CD4-positive, CD25-positive, alpha-beta regulatory T cell (primary cell): ENCODE measurements around the gene ADPRH. TPM values are rescaled to one million over a fixed set of nuclear protein-coding genes. Genes with fewer than 3 reads are reported as not detected.

Source experiments
- ATAC-seq, 2 donors: fragments of 150-1000 bp; cut with Tn5 transposase; one replicate each; pipeline ENCODE4 v1.10.0; 2021; ENCODE audit warnings: low read depth in 2 of 2, moderate number of reproducible peaks in 2 of 2, moderate library complexity in 1 of 2
- DNase-seq, 3 donors: peaks; one replicate each; pipeline versions ENCODE4 v3.0.0 to v3.0.0-alpha.2; 2012 to 2022; ENCODE audit warnings: mixed read lengths in 1 of 3
- H3K27ac ChIP-seq: one replicate; pipeline ENCODE4 v1.7.0; 2013; ENCODE audit warnings: mild to moderate bottlenecking, low read length; ENCODE audit not compliant: insufficient read depth, poor library complexity, severe bottlenecking
- H3K27me3 ChIP-seq: one replicate; pipeline ENCODE4 v1.7.0; 2013; ENCODE audit warnings: low read length; ENCODE audit not compliant: control insufficient read depth, insufficient read depth
- H3K36me3 ChIP-seq: one replicate; pipeline ENCODE4 v1.7.0; 2013; ENCODE audit warnings: mild to moderate bottlenecking, low read length, moderate library complexity; ENCODE audit not compliant: control insufficient read depth, insufficient read depth
- H3K4me1 ChIP-seq: 2 replicates; pipeline ENCODE4 v1.7.0; 2013; ENCODE audit warnings: mild to moderate bottlenecking, low read length; ENCODE audit not compliant: insufficient read depth, control insufficient read depth, poor library complexity, severe bottlenecking
- H3K4me3 ChIP-seq: one replicate; pipeline ENCODE4 v1.7.0; 2013; ENCODE audit warnings: low read depth, mild to moderate bottlenecking, low read length, moderate library complexity
- H3K9me3 ChIP-seq, 2 experiments: 1 replicate in 1 of 2; 2 replicates in 1 of 2; pipeline ENCODE4 v1.7.0; 2013; ENCODE audit warnings: low read length in 2 of 2, mild to moderate bottlenecking in 1 of 2, moderate library complexity in 1 of 2; ENCODE audit not compliant: control insufficient read depth in 2 of 2
- H3K27ac Mint-ChIP-seq, 3 donors: one replicate each; pipeline ENCODE4 v1.8.0; 2020 to 2022; ENCODE audit warnings: mild to moderate bottlenecking in 3 of 3, mixed read lengths in 3 of 3, moderate library complexity in 2 of 3
- H3K27me3 Mint-ChIP-seq: one replicate; pipeline ENCODE4 v1.8.0; 2022; ENCODE audit warnings: mild to moderate bottlenecking, mixed read lengths
- H3K36me3 Mint-ChIP-seq: one replicate; pipeline ENCODE4 v1.8.0; 2020; ENCODE audit warnings: mixed read lengths
- H3K4me1 Mint-ChIP-seq, 4 donors: one replicate each; pipeline ENCODE4 v1.8.0; 2020 to 2022; ENCODE audit warnings: mixed read lengths in 4 of 4, mild to moderate bottlenecking in 1 of 4
- H3K4me3 Mint-ChIP-seq, 4 donors: one replicate each; pipeline ENCODE4 v1.8.0; 2020 to 2022; ENCODE audit warnings: mild to moderate bottlenecking in 4 of 4, mixed read lengths in 4 of 4, moderate library complexity in 3 of 4
- H3K9me3 Mint-ChIP-seq, 7 donors: one replicate each; pipeline ENCODE4 v1.8.0; 2020 to 2022; ENCODE audit warnings: mixed read lengths in 7 of 7, mild to moderate bottlenecking in 3 of 7, moderate library complexity in 2 of 7
- polyA plus RNA-seq, 4 donors: library from polyadenylated mRNA; unstranded; fragments of 300-500 nt; fragmentation: Illumina TruSeq; gene quantifications; one replicate each; pipeline ENCODE4 v1.2.3, GENCODE V29; 2021
- total RNA-seq: library from RNA; stranded (reverse); gene quantifications from one replicate; pipeline ENCODE4 v1.2.3, GENCODE V29; 2022

The ADPRH gene
- total RNA-seq (6.6 TPM), polyA plus RNA-seq (10 to 100 TPM in 3 of 4 donors, 1 to 10 TPM in 1; 6.2 to 17.2 (median 14.6) TPM)

DNA sequence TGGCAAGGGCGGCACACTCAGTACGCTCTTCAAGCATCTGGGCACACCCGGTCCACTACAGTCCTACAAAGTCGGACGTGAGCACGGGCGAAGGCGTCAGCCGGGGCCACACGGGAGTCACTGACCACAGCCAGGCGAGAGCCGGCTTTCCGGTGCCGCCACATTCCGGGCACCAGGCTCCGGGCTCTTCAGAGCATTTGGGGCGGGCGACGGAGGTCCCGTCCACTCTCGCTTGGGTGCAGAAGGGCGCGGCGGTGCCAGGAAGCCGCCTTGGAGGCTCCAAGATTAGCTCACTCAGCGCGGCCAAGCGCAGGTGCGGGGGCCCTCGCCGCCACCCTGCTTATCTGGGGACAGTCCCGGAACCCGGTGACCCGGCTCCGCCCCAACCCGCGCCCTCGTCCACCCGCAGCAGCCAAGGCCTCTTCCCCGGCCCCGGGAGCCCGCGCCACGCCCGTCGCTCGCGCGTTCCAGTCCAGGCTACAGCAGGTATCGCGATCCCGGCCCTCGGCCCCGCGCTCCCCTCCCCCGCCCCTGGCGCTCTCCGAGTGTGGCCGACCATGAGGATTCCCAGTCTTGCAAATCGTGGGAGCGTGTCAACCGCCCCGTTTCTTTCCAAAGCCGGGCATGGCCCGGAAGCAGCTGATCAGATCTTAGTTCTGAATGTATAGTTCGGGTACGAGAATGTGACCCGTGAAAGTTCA lies at the start of gene ADPRH:
TSS of gene ADPRH (plus strand) at position 127 of the 701 bp plus-strand sequence. CDS start 2,678 bp downstream, outside the sequence.
- peak within 1 kb of the TSS; percentile 82 for H3K27ac ChIP-seq
- no peaks in the 10 kb centered on the region for H3K36me3 Mint-ChIP-seq
- H3K27me3 Mint-ChIP-seq: peaks cover 6% of the 10 kb centered on the region
- H3K27ac Mint-ChIP-seq: peak within 1 kb of the TSS; percentile 92 to 96 (median 95)
- no peaks in the 10 kb centered on the region for H3K36me3 ChIP-seq
- H3K4me1 Mint-ChIP-seq: peaks cover 17 to 44% (median 26%) of the 10 kb centered on the region in 4 donors
- peaks cover 13% of the 10 kb centered on the region for H3K4me1 ChIP-seq
- peak; percentile 64 to 67 for ATAC-seq
- peak within 1 kb of the TSS; percentile 93 for H3K4me3 ChIP-seq
- peaks cover 0 to 2% (median 0%) of the 10 kb centered on the region in 7 donors for H3K9me3 Mint-ChIP-seq
- H3K9me3 ChIP-seq: no peaks in the 10 kb centered on the region
- DNase-seq: peak; percentile 24 to 70 (median 50)
- peak within 1 kb of the TSS; percentile 92 to 98 (median 97) for H3K4me3 Mint-ChIP-seq
- H3K27me3 ChIP-seq: no peaks in the 10 kb centered on the region

DNA sequence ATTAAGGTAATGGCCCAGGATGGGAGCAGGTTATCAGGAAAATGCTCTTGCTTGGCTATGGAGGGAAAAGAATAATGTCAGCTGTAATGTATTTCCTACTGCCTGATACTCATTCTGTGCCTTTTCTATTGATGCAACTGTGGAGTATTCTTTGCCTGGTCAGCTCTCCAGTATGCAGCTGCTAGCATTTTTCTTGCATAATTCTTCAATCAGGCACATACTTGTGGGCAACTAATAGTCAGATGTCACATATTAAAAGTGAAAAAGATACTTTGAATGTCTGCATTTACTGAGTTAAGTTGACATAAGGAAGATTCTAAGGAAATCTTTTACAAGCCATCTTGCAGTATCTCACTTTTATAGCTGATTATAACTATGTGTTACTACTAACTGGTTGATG lies 49.4 kb upstream of the ADPRH start:
- H3K36me3 Mint-ChIP-seq: peaks cover 26% of the 10 kb centered on the region

DNA sequence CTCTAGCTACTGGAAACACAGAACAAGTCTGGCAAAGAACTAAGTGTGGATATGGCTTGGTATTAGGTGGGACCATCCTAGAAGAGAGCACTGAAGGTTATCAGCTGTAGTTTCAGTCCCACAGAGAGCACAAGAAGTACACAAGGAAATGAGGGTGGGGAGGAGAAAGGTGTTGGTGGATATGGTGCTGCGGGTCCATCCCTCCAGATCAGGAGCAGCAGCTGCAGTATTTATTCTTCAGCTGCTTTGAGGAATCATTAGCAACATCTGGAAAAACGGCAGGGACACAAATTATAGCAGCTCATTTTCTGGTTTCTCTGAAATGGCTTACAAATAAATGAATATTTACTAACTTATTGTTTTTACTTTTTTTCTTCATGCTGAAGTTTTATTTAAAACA lies 48.8 kb upstream of the ADPRH start:
- Histone ChIP-seq H3K27me3 (no peaks in the 10 kb centered on the region), H3K9me3 (no peaks in the 10 kb centered on the region), H3K36me3 (no peaks in the 10 kb centered on the region), H3K4me3 (no peak overlapping the region), H3K27ac (no peak overlapping the region), H3K4me1 (no peaks in the 10 kb centered on the region)
- Mint-ChIP-seq H3K36me3 (peaks cover 23% of the 10 kb centered on the region), H3K27ac (no peak overlapping the region), H3K27me3 (no peaks in the 10 kb centered on the region), H3K4me1 (no peaks in the 10 kb centered on the region), H3K4me3 (no peak overlapping the region), H3K9me3 (peaks cover 0 to 3% (median 0%) of the 10 kb centered on the region in 7 donors)
- ATAC-seq (no peak), DNase-seq (no peak)

More for the DNA sequence above, 49.4 kb upstream of the ADPRH start:
- Histone ChIP-seq H3K4me1 (no peaks in the 10 kb centered on the region), H3K27ac (no peak overlapping the region), H3K27me3 (no peaks in the 10 kb centered on the region), H3K9me3 (no peaks in the 10 kb centered on the region), H3K4me3 (no peak overlapping the region), H3K36me3 (peaks cover 1% of the 10 kb centered on the region)
- Mint-ChIP-seq H3K4me3 (no peak overlapping the region), H3K27me3 (no peaks in the 10 kb centered on the region), H3K27ac (no peak overlapping the region), H3K4me1 (no peaks in the 10 kb centered on the region), H3K9me3 (peaks cover 0 to 3% (median 0%) of the 10 kb centered on the region in 7 donors)
- ATAC-seq (no peak), DNase-seq (no peak)

DNA sequence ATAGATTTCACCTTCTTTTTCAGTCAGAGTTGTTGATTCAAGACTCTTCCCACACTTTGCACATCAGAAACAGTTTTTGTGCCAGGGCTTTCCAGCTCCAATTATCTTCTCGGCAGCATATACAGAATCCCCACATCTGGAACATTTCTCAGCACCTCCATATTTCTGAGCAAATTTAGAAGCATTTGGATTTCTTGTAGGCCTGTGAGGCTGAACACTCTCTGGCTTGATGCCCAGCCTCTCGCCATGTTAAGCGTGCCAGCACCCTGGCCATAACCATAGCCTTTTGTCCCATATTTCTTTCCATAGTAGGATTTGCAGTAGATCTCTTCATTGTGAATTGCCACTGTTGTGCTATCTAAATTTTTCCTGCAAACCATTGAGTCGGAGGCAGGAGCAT lies 48.1 kb upstream of the ADPRH start:
- no peak overlapping the region for H3K4me3 ChIP-seq
- no peak overlapping the region for H3K4me3 Mint-ChIP-seq
- H3K27me3 Mint-ChIP-seq: no peaks in the 10 kb centered on the region
- peak overlapping the region in 1 of 3 donors; percentile 7 for H3K27ac Mint-ChIP-seq
- no peaks in the 10 kb centered on the region for H3K36me3 ChIP-seq
- H3K9me3 ChIP-seq: no peaks in the 10 kb centered on the region
- H3K36me3 Mint-ChIP-seq: peaks cover 19% of the 10 kb centered on the region
- DNase-seq (no peak), ATAC-seq (no peak)
- H3K9me3 Mint-ChIP-seq: peaks cover 0 to 2% (median 0%) of the 10 kb centered on the region in 7 donors
- H3K27ac ChIP-seq: no peak overlapping the region
- H3K4me1 ChIP-seq: no peaks in the 10 kb centered on the region
- no peaks in the 10 kb centered on the region for H3K4me1 Mint-ChIP-seq
- no peaks in the 10 kb centered on the region for H3K27me3 ChIP-seq

DNA sequence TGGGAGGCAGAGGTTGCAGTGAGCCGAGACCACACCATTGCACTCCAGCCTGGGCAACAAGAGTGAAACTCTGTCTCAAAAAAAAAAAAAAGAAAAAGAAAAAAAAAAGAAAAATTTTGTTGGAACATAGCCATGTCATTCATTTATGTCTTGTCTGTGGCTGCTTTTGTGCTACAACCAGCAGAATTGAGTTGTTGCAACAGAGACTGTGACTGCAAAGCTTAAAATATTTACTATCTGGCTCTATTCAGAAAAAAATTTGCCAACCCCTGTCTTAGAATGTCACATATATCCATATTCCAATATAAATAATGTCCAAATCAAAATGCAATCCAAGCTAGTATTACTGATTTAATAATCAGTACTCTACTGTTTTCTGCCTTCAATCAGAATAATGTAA lies 45.0 kb upstream of the ADPRH start:
- Mint-ChIP-seq H3K4me1 (no peaks in the 10 kb centered on the region), H3K9me3 (peaks cover 0 to 2% (median 0%) of the 10 kb centered on the region in 7 donors), H3K27me3 (no peaks in the 10 kb centered on the region), H3K4me3 (no peak overlapping the region), H3K36me3 (peaks cover 13% of the 10 kb centered on the region), H3K27ac (no peak overlapping the region)
- H3K27ac ChIP-seq: no peak overlapping the region
- no peak overlapping the region for H3K4me3 ChIP-seq
- peaks cover 3% of the 10 kb centered on the region for H3K36me3 ChIP-seq
- H3K4me1 ChIP-seq: no peaks in the 10 kb centered on the region
- H3K9me3 ChIP-seq: no peaks in the 10 kb centered on the region
- no peaks in the 10 kb centered on the region for H3K27me3 ChIP-seq
- DNase-seq: no peak
- no peak for ATAC-seq

DNA sequence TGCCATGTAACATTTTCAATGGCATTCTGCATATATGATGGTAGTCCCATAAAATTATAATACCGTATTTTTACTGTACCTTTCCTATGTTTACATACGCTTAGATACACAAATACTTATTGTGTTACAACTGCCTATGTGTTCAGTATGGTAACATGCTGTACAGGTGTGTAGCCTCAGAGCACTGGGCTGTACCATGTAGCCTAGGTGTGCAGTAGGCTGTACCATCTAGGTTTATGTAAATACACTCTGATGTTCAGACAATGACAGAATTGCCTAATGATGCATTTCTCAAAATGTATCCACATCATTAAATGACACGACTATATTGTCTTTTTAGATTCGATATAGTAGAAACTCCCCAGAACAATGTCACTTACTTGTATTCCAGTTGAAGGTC lies 42.5 kb upstream of the ADPRH start:
- Mint-ChIP-seq H3K27me3 (no peaks in the 10 kb centered on the region), H3K9me3 (peaks cover 0 to 2% (median 0%) of the 10 kb centered on the region in 7 donors), H3K36me3 (peaks cover 7% of the 10 kb centered on the region), H3K4me3 (no peak overlapping the region), H3K27ac (no peak overlapping the region), H3K4me1 (no peaks in the 10 kb centered on the region)
- no peaks in the 10 kb centered on the region for H3K27me3 ChIP-seq
- DNase-seq: no peak
- H3K9me3 ChIP-seq: no peaks in the 10 kb centered on the region
- ATAC-seq: no peak
- H3K36me3 ChIP-seq: peaks cover 3% of the 10 kb centered on the region
- H3K27ac ChIP-seq: no peak overlapping the region
- H3K4me1 ChIP-seq: no peaks in the 10 kb centered on the region
- no peak overlapping the region for H3K4me3 ChIP-seq

DNA sequence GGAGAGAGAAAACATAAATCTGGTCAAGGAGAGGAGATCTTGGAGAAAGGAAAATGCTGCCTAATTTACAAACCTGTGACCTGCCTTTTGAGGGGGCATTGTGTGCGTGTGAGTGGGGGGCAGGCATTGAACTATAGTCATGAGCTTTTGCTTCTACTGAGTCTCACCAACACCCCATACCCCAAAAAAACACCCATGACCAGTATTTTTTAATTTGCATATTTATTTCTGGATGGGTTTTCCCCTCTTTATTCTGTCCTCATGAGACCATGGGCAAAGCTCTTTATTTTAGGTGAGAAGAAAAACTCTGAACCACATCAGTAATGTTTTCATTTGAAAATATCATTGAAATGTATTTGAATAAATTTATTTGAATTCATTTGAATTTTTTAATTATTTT lies 40.5 kb upstream of the ADPRH start:
- no peaks in the 10 kb centered on the region for H3K4me1 Mint-ChIP-seq
- Histone ChIP-seq H3K36me3 (peaks cover 3% of the 10 kb centered on the region), H3K4me1 (no peaks in the 10 kb centered on the region), H3K9me3 (no peaks in the 10 kb centered on the region), H3K4me3 (no peak overlapping the region), H3K27ac (no peak overlapping the region), H3K27me3 (no peaks in the 10 kb centered on the region)
- H3K4me3 Mint-ChIP-seq: no peak overlapping the region
- H3K27me3 Mint-ChIP-seq: no peaks in the 10 kb centered on the region
- peaks cover 0 to 2% (median 0%) of the 10 kb centered on the region in 7 donors for H3K9me3 Mint-ChIP-seq
- peak overlapping the region in 1 of 3 donors; percentile 38 for H3K27ac Mint-ChIP-seq
- DNase-seq (no peak), ATAC-seq (no peak)
- peaks cover 5% of the 10 kb centered on the region for H3K36me3 Mint-ChIP-seq

DNA sequence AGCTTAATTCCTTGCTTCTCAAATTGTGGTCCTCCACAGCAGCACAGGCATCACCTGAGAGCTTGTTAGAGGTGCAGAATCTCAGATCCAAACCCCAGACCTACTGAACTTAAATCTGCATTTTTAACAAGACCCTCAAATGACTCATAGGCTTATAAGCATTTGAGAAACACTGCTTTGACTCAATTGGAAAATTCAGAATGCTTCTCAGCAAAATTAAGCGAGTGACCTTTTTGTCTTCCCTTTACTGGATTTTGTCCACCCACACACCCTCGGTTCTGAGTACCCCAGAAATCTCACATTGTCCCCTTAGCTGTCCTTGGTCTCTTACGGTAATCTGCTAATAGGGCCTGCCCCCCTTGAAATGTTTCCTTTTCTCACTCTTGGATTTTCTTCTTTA lies 37.7 kb upstream of the ADPRH start:
- peaks cover 0 to 2% (median 0%) of the 10 kb centered on the region in 7 donors for H3K9me3 Mint-ChIP-seq
- Histone ChIP-seq H3K36me3 (peaks cover 3% of the 10 kb centered on the region), H3K27me3 (no peaks in the 10 kb centered on the region), H3K4me1 (no peaks in the 10 kb centered on the region), H3K27ac (no peak overlapping the region), H3K9me3 (no peaks in the 10 kb centered on the region), H3K4me3 (no peak overlapping the region)
- H3K4me1 Mint-ChIP-seq: no peaks in the 10 kb centered on the region
- no peak overlapping the region for H3K27ac Mint-ChIP-seq
- no peak overlapping the region for H3K4me3 Mint-ChIP-seq
- H3K27me3 Mint-ChIP-seq: no peaks in the 10 kb centered on the region
- ATAC-seq: no peak
- H3K36me3 Mint-ChIP-seq: peaks cover 5% of the 10 kb centered on the region
- no peak for DNase-seq
